Dendritic cell treated with granulocyte-macrophage colony-stimulating factor and Interleukin-4, amounts not matched to agents 40 ng/mL and 50 ng/mL, for 4 days (primary cell): ENCODE data around the gene EPB41L4B.
A peak's percentile ranks its signal among the peaks of the same experiment; 100 is the strongest.
"Not testable (repeated sequence)": the region's sequence is repeated elsewhere in the genome, so short reads cannot be mapped to it uniquely, and the experiment has no call there.

Source experiments
- H3K27ac Mint-ChIP-seq: one replicate; pipeline ENCODE4 v1.8.0; 2022; ENCODE audit warnings: mild to moderate bottlenecking, mixed read lengths
- H3K27me3 Mint-ChIP-seq: one replicate; pipeline ENCODE4 v1.8.0; 2022; ENCODE audit warnings: mild to moderate bottlenecking, mixed read lengths
- H3K36me3 Mint-ChIP-seq: one replicate; pipeline ENCODE4 v1.8.0; 2022; ENCODE audit warnings: low read depth, mixed read lengths
- H3K4me1 Mint-ChIP-seq: one replicate; pipeline ENCODE4 v1.8.0; 2022; ENCODE audit warnings: low read depth, mixed read lengths
- H3K4me3 Mint-ChIP-seq: one replicate; pipeline ENCODE4 v1.8.0; 2022; ENCODE audit warnings: mild to moderate bottlenecking, moderate library complexity, mixed read lengths
- H3K9me3 Mint-ChIP-seq: one replicate; pipeline ENCODE4 v1.8.0; 2022; ENCODE audit warnings: mixed read lengths
- intact Hi-C: fragments of 100-400 bp; cut with micrococcal nuclease; formaldehyde crosslinking; loops from one replicate; pipeline ENCODE4 v1.15.0; 2022

Gene EPB41L4B

DNA sequence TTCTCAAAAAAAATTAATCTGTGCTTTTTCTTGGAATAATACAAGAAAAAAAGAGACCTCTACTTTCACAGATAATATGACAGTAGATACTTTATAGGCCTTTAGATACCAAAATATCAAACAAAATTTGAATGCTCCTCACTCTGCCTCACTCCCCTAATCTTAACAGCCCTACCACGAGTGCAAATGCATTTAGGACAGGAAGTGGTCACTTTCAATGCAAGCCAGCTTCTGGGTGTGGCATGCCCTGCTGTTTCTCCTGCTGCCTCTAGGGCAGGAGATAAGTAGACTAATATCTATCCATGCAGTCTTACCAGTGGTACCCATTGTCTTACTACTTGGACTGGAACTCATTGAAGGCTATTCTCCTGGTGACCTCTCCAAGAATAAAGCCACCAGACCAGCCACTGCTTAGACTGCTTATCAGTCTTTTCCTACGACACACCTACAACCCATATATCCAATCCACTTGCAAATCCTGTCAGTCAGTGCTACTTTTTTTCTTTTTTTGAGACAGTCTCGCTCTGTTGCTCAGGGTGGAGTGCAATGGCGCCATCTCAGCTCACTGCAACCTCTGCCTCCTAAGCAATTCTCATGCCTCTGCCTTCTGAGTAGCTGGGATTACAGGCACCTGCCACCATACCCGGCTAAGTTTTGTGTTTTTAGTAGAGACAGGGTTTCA is 176.8 kb downstream of the EPB41L4B start:
- peaks cover 8% of the 10 kb centered on the region for H3K4me1 Mint-ChIP-seq
- no peak overlapping the region for H3K27ac Mint-ChIP-seq
- no peaks in the 10 kb centered on the region for H3K9me3 Mint-ChIP-seq
- H3K27me3 Mint-ChIP-seq: peaks cover 18% of the 10 kb centered on the region
- no peaks in the 10 kb centered on the region for H3K36me3 Mint-ChIP-seq
- intact Hi-C loops: no loop called here
- no peak overlapping the region for H3K4me3 Mint-ChIP-seq

DNA sequence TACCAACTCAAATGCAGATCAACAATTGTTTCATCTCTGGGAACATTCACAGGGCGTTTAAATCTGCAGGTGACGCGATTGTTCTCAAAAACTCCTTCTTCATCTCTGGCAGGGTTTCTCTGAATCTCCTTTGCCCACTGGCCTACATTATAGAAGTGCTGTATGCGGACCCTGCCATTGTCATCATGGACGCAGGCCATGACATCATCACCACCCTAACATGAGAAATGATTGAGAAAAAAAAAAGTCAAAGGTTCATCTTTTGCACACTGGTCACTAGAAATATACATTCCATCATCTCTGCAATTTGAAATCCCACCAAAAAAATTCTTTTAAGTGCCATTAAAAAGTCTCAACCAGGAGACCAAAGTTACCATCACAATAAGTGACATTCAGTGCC is 179.5 kb downstream of the EPB41L4B start:
- Mint-ChIP-seq H3K36me3 (no peaks in the 10 kb centered on the region), H3K4me1 (peaks cover 8% of the 10 kb centered on the region), H3K9me3 (no peaks in the 10 kb centered on the region), H3K27ac (no peak overlapping the region), H3K4me3 (no peak overlapping the region), H3K27me3 (peaks cover 19% of the 10 kb centered on the region)
- intact Hi-C loops: no loop called here

DNA sequence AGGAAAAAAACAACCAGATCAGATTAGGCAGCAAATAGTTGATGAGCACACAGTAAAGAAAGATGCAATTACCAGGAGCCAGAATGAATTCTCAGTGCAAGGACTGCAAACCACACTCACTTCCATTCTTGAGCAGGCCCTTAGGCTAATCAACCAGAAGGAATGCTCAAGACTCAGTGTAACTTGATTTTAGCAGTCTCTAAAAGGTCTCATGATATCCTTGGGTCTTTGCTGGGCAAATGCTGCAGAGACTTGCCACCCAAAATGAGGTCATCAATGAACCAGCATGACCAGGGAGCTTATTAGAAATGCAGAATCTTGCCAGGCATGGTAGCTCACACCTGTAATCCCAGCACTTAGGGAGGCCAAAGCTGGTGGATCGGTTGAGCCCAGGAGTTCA is 181.0 kb downstream of the EPB41L4B start:
- Mint-ChIP-seq H3K36me3 (no peaks in the 10 kb centered on the region), H3K4me3 (no peak overlapping the region), H3K27me3 (peaks cover 10% of the 10 kb centered on the region), H3K27ac (no peak overlapping the region), H3K4me1 (peaks cover 8% of the 10 kb centered on the region), H3K9me3 (no peaks in the 10 kb centered on the region)
- intact Hi-C loops: no loop called here

- no peaks in the 10 kb centered on the region for H3K9me3 Mint-ChIP-seq
- H3K4me1 Mint-ChIP-seq: no peaks in the 10 kb centered on the region
- H3K36me3 Mint-ChIP-seq: no peaks in the 10 kb centered on the region
- intact Hi-C loops: no loop called here
- H3K27me3 Mint-ChIP-seq: peaks cover 6% of the 10 kb centered on the region
- no peak overlapping the region for H3K4me3 Mint-ChIP-seq
- H3K27ac Mint-ChIP-seq: no peak overlapping the region
Observed at GRCh38 chr9:109138421-109138820, 182.4 kb downstream of the EPB41L4B start.

DNA sequence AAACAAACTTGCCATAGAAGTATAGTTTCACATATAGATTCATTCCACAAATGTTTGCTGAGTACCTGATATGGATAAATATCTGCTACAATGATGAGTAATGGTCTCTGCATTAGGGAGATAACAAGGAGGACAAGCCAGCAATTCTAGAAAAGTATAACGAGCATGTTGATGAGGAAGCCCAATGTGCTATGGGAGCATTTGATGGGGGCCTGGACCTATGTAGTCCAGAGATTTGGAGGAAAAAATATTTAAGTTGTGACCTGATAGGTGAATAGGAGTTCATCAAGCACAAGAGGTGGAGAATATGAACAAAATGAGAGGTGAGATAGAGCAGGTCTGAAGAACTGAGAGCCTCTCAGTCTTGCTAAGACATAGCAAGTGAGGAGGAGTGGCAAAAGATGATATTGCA is 186.7 kb downstream of the EPB41L4B start:
- Mint-ChIP-seq H3K4me3 (no peak overlapping the region), H3K27me3 (peaks cover 2% of the 10 kb centered on the region), H3K9me3 (no peaks in the 10 kb centered on the region), H3K4me1 (no peaks in the 10 kb centered on the region), H3K27ac (no peak overlapping the region), H3K36me3 (no peaks in the 10 kb centered on the region)
- intact Hi-C loops: no loop called here

GRCh38 chr9:109133533-109133932 is 187.3 kb downstream of the EPB41L4B start:
- Mint-ChIP-seq H3K27me3 (peaks cover 2% of the 10 kb centered on the region), H3K4me3 (no peak overlapping the region), H3K27ac (no peak overlapping the region), H3K9me3 (no peaks in the 10 kb centered on the region), H3K4me1 (no peaks in the 10 kb centered on the region), H3K36me3 (no peaks in the 10 kb centered on the region)
- intact Hi-C loops: no loop called here

GRCh38 chr9:109132567-109133021 is 188.3 kb downstream of the EPB41L4B start:
- no peaks in the 10 kb centered on the region for H3K9me3 Mint-ChIP-seq
- no peaks in the 10 kb centered on the region for H3K36me3 Mint-ChIP-seq
- H3K27me3 Mint-ChIP-seq: no peaks in the 10 kb centered on the region
- H3K27ac Mint-ChIP-seq: no peak overlapping the region
- H3K4me1 Mint-ChIP-seq: no peaks in the 10 kb centered on the region
- no peak overlapping the region for H3K4me3 Mint-ChIP-seq
- intact Hi-C loops: no loop called here

DNA sequence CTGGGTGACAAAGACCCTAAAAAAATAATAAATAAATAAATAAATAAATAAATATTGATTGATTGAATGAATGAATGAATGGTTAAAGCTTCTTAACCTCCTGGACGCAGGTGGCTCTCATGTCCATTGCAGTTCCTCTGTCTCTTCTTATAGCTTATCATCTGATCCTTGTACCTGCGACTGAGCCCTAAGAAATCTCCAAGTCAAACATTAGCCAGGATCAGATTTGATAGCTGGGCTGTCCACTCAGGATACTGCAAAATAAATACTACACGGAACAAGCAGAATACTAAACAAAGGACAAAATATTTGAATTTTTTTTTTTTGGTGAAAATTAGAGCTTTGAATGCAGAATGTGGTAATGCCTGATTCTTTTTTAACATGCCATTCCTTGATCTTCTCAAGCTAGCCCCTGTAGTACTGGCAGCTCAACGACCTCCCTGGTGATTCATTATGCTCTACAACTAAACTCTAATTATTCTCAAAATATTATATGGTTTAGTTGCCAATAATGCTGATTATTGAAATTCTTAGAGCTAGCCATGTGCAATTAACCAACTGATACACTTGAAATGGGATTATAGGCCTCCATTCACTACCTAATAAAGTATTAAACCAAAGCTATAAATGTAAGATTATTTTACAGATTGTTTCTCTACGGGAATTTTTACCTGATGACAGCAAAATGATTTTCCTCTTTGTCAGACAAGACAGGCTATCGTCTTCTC is 191.2 kb downstream of the EPB41L4B start:
- Mint-ChIP-seq H3K4me1 (no peaks in the 10 kb centered on the region), H3K4me3 (no peak overlapping the region), H3K9me3 (no peaks in the 10 kb centered on the region), H3K27me3 (no peaks in the 10 kb centered on the region), H3K36me3 (no peaks in the 10 kb centered on the region), H3K27ac (no peak overlapping the region)
- intact Hi-C loops: no loop called here

- peaks cover 16% of the 10 kb centered on the region for H3K4me1 Mint-ChIP-seq
- H3K4me3 Mint-ChIP-seq, H3K27ac Mint-ChIP-seq, intact Hi-C loops, H3K9me3 Mint-ChIP-seq, H3K27me3 Mint-ChIP-seq, H3K36me3 Mint-ChIP-seq: not testable (repeated sequence)
Observed at GRCh38 chr9:109126671-109127070, 194.2 kb downstream of the EPB41L4B start.

GRCh38 chr9:109124121-109124520 is 196.7 kb downstream of the EPB41L4B start:
- H3K27me3 Mint-ChIP-seq: no peaks in the 10 kb centered on the region

DNA sequence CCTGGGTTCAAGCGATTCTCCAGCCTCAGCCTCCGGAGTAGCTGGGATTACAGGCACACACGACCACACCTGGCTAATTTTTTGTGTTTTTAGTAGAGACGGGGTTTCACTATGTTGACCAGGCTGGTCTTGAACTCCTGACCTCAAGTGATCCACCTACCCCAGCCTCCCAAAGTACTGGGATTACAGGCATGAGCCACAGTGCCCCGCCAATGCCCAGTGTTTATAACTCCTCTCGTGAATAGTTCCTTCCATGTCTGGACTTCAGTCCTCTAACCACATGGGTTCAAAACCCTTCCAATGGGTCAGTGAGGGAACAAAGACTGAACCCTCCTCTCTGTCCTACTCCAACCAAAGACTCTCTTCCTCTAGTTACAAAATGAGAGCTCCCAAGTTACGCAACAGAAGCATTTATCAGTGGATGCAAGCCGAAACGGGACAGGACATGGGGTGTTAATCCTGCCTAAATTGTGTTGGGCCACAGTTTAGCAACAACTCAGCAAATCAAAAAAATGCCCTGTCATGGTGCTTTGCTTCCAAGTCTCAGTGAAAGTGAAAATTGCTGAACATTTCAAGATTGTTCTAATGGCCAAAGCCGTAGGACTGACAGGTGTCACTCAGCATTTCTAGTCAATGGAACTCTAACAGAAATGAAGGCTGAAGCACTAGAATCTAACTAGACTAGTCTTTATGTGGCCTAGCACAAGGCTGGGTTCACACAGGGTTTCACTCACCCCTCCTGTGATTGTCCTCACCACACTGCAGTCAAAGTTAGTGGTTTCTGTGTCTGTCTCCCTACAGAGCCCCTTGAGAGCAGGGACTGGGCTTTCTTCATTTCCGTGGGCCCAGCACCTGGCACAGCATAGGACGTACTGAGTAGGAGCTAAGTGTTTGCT is 197.9 kb downstream of the EPB41L4B start:
- peak overlapping the region; percentile 68 for H3K27ac Mint-ChIP-seq
- H3K4me3 Mint-ChIP-seq: peak overlapping the region; percentile 23
- no peaks in the 10 kb centered on the region for H3K9me3 Mint-ChIP-seq
- no peaks in the 10 kb centered on the region for H3K27me3 Mint-ChIP-seq
- H3K4me1 Mint-ChIP-seq: peaks cover 26% of the 10 kb centered on the region
- H3K36me3 Mint-ChIP-seq: peaks cover 10% of the 10 kb centered on the region
- intact Hi-C loops: loop anchor here (5.0 kb wide), 1 partner anchor 101 kb away; no protein-coding TSS in a partner anchor

More at GRCh38 chr9:109124121-109124520, 196.7 kb downstream of the EPB41L4B start:
- Mint-ChIP-seq H3K9me3 (no peaks in the 10 kb centered on the region), H3K27ac (no peak overlapping the region), H3K4me1 (peaks cover 16% of the 10 kb centered on the region), H3K4me3 (no peak overlapping the region), H3K36me3 (peaks cover 6% of the 10 kb centered on the region)
- intact Hi-C loops: loop anchor here (5.0 kb wide), 1 partner anchor 102 kb away; no protein-coding TSS in a partner anchor
